Measurements from ENCODE around the gene MTARC2. TPM values are rescaled to one million over a fixed set of nuclear protein-coding genes. Genes with fewer than 3 reads are reported as not detected.

Gene MTARC2
- total and polyA plus RNA-seq, 2 of the 4 experiments (the other 2 are of a cell fraction) = 0.36 to 2.6 TPM

GRCh38 chr1:220808345-220809186 is 60.4 kb downstream of the MTARC2 start (continued):
- TF ChIP-seq MAFK (IDR thresholded peaks at IDR 0.05; ENCODE audit: low read depth, low read length) = no peak

GRCh38 chr1:220809187-220809550 is 61.0 kb downstream of the MTARC2 start:
- H2AK5ac ChIP-seq (ENCODE audit: low read depth, low read length) = no peak overlapping the region
- no peak overlapping the region for H3K18ac ChIP-seq (ENCODE audit: low read depth, low read length)
- dilution Hi-C loops (cut with HindIII; ENCODE audit: low sequenced_read_pairs, unreplicated experiment) = no loop called here
- H2BK20ac ChIP-seq (ENCODE audit: low read depth, low read length) = no peak overlapping the region
- DNase-seq = no peak
- peaks cover 2% of the 10 kb centered on the region; the same call in 1 of the 2 replicates for H3K9me3 ChIP-seq (ENCODE audit: control insufficient read depth, insufficient read depth, low read length)
- no peak for ATAC-seq (ENCODE audit: low read depth)
- in situ Hi-C loops (cut with MboI; ENCODE audit: low sequenced_read_pairs) = no loop called here
- H4K5ac ChIP-seq (ENCODE audit: low read depth, low read length) = no peak overlapping the region
- no peak overlapping the region for H4K91ac ChIP-seq (ENCODE audit: insufficient read depth, low read depth, low read length)
- no peak overlapping the region for H3K56ac ChIP-seq (ENCODE audit: extremely low read depth, insufficient read depth, low read length)
- H4K20me1 ChIP-seq (ENCODE audit: insufficient read depth, low read length) = no peaks in the 10 kb centered on the region
- no peak overlapping the region for H2BK15ac ChIP-seq (ENCODE audit: low read depth, low read length)
- no peaks in the 10 kb centered on the region for H3K79me1 ChIP-seq (ENCODE audit: low read depth in 1 of 2, low read length in 2 of 2)
- no peak overlapping the region for H3K4me2 ChIP-seq (ENCODE audit: low read depth, low read length)
- no peaks in the 10 kb centered on the region for H3K9me1 ChIP-seq (ENCODE audit: insufficient read depth, low read length)
- TF ChIP-seq BHLHE40 (IDR thresholded peaks at IDR 0.05; ENCODE audit: low read depth, low read length) (no peak), MAZ (IDR thresholded peaks at IDR 0.05; ENCODE audit: borderline replicate concordance, low read depth, low read length) (no peak), POLR2A (IDR thresholded peaks at IDR 0.05; ENCODE audit: low read depth, low read length) (no peak), FOS (IDR thresholded peaks at IDR 0.05; ENCODE audit: low read depth, low read length) (no peak), MAFK (IDR thresholded peaks at IDR 0.05; ENCODE audit: low read depth, low read length) (no peak), RCOR1 (IDR thresholded peaks at IDR 0.05; ENCODE audit: insufficient replicate concordance, low read length) (no peak)
- H2BK120ac ChIP-seq (ENCODE audit: low read depth, low read length) = no peak overlapping the region
- no peak overlapping the region for H3K23ac ChIP-seq (ENCODE audit: low read depth, low read length)
- H4K8ac ChIP-seq (ENCODE audit: low read depth in 2 of 2, low read length in 2 of 2) = no peak overlapping the region
- no peak overlapping the region for H3K4me3 ChIP-seq (ENCODE audit: insufficient read depth, low read depth, low read length)
- H2BK5ac ChIP-seq (ENCODE audit: low read depth, low read length, poor library complexity, severe bottlenecking) = no peak overlapping the region
- H3K36me3 ChIP-seq (ENCODE audit: control insufficient read depth, insufficient read depth, low read length) = no peaks in the 10 kb centered on the region
- ChIA-PET CTCF (interaction anchor here (1.8 kb wide), 1 partner anchor 394 kb away, joined by 4 read pairs; no protein-coding TSS in a partner anchor), POLR2A (ENCODE audit: unreplicated experiment) (no interaction called here)
- H3K4me1 ChIP-seq (ENCODE audit: control insufficient read depth, insufficient read depth, low read length) = peaks cover 4% of the 10 kb centered on the region; the same call in 1 of the 2 replicates
- H3K27me3 ChIP-seq (ENCODE audit: control insufficient read depth, insufficient read depth, low read length) = peaks cover 5% of the 10 kb centered on the region; the same call in 1 of the 2 replicates
- H3K27ac ChIP-seq (ENCODE audit: insufficient read depth, low read length) = no peak overlapping the region
- no TSS peak for BruUV-seq (replicated peaks)
- no peak overlapping the region for H2AK9ac ChIP-seq (replicated peaks; ENCODE audit: low read depth, low read length, poor library complexity)
- intact Hi-C loops (cut with micrococcal nuclease) = no loop called here
- WGBS, 2 experiments (ENCODE audit: extremely low coverage in 2 of 2, insufficient read length in 1 of 2) = no CpG with 5 or more reads among the region's 6 CpGs
- H3K9ac ChIP-seq (ENCODE audit: low read depth, low read length) = no peak overlapping the region
- no peak overlapping the region for H2AFZ ChIP-seq (replicated peaks; ENCODE audit: low read length, poor library complexity)
- H3K14ac ChIP-seq (replicated peaks; ENCODE audit: low read depth, low read length) = no peak overlapping the region
- H3K4ac ChIP-seq (ENCODE audit: low read depth, low read length) = no peak overlapping the region
